Measurements from ENCODE around the gene RBMS3. TPM values are rescaled to one million over a fixed set of nuclear protein-coding genes. Genes with fewer than 3 reads are reported as not detected.

Gene RBMS3
- total and polyA plus RNA-seq, 2 of the 8 experiments (the other 6 are each of a cell fraction or from before 2014, with no cell fraction given), result 3.7 to 6.9 TPM

DNA sequence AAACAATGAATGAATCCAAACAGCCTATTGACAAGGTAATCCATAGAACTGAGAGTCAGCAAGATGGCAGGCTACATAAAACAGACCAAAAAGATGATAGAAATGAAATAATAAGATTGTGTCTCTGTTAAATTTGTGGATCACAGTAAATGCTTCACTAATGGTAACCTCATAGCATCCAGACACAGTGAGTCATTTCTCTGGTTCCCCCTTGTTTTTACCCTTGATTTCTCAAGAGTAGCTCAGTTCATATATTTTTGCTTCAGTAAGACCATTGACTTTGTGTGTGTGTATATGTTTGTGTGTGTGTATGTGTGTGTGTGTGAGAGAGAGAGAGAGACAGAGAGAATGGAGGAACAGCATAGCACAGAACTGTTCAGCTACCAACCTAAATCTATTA lies 546.9 kb downstream of the RBMS3 start:
- ChIA-PET CTCF (ENCODE audit: partially characterized antibody) (no interaction called here), POLR2A (ENCODE audit: partially characterized antibody) (no interaction called here)
- Histone ChIP-seq H3K4ac (replicated peaks; ENCODE audit: insufficient read length, low read depth, low read length) (no peak overlapping the region), H2BK120ac (replicated peaks; ENCODE audit: low read depth, low read length) (no peak overlapping the region), H3K9me3 (ENCODE audit: insufficient read depth in 2 of 2, low read depth in 1 of 2, low read length in 1 of 2) (0 out of 4 replicates have a peak, but pooled peaks cover 0 to 4% of the 10 kb centered on the region in 2 experiments), H4K8ac (ENCODE audit: extremely low read depth, insufficient read depth, low read length) (no peak overlapping the region), H3K4me2 (ENCODE audit: insufficient read depth in 1 of 2, low read depth in 2 of 2, low read length in 2 of 2) (no peak overlapping the region), H3K14ac (ENCODE audit: insufficient read length) (no peak overlapping the region), H4K5ac (ENCODE audit: insufficient read length, low read depth, low read length) (no peak overlapping the region), H3K56ac (replicated peaks; ENCODE audit: insufficient read length, low read depth, low read length) (no peak overlapping the region), H2AFZ (ENCODE audit: low read length) (no peak overlapping the region), H2BK20ac (ENCODE audit: low read length) (no peak overlapping the region), H4K91ac (replicated peaks; ENCODE audit: insufficient read length, low read length) (no peak overlapping the region), H3K27me3 (replicated peaks in 1 of 4; ENCODE audit: control insufficient read depth in 3 of 4, extremely low read depth in 1 of 4, insufficient read depth in 3 of 4, low read length in 3 of 4) (no peaks in the 10 kb centered on the region), H3K36me3 (ENCODE audit: control insufficient read depth in 2 of 4, insufficient read depth in 4 of 4, low read length in 3 of 4) (no peaks in the 10 kb centered on the region), H2BK15ac (ENCODE audit: low read length) (no peak overlapping the region), H2BK5ac (ENCODE audit: low read depth, low read length) (no peak overlapping the region), H4K20me1 (replicated peaks in 1 of 2; ENCODE audit: control insufficient read depth in 1 of 2, insufficient read depth in 2 of 2, low read length in 2 of 2) (no peaks in the 10 kb centered on the region), H3K18ac (ENCODE audit: extremely low read depth, low read length) (no peak overlapping the region), H3K23me2 (ENCODE audit: low read depth, low read length) (no peaks in the 10 kb centered on the region), H3K27ac (ENCODE audit: low read depth, low read length) (no peak overlapping the region), H2AK5ac (ENCODE audit: low read depth, low read length) (no peak overlapping the region), H3K4me1 (replicated peaks in 1 of 4; ENCODE audit: control insufficient read depth in 3 of 4, insufficient read depth in 4 of 4, low read length in 3 of 4) (no peaks in the 10 kb centered on the region), H3K79me2 (ENCODE audit: control insufficient read depth in 1 of 2, insufficient read depth in 2 of 2, low read length in 2 of 2) (no peaks in the 10 kb centered on the region), H3K23ac (ENCODE audit: insufficient read length) (no peak overlapping the region), H3K79me1 (ENCODE audit: low read depth, low read length) (no peaks in the 10 kb centered on the region), H3K4me3 (ENCODE audit: extremely low read depth in 1 of 4, insufficient read depth in 2 of 4, low read depth in 3 of 4, low read length in 4 of 4) (no peak overlapping the region), H2BK12ac (ENCODE audit: low read depth, low read length) (no peak overlapping the region), H3K9ac (replicated peaks in 1 of 4; ENCODE audit: extremely low read depth in 1 of 4, low read depth in 3 of 4, low read length in 3 of 4) (no peak overlapping the region)
- no peak for FAIRE-seq
- no peak for DNase-seq (ENCODE audit: low read depth in 1 of 2, low spot score in 2 of 2)
- no peak for TF ChIP-seq BCL11A (IDR thresholded peaks at IDR 0.05; ENCODE audit: low read depth in 2 of 2, low read length in 2 of 2)
- TF ChIP-seq TCF12 (IDR thresholded peaks at IDR 0.05; ENCODE audit: low read depth, low read length), result no peak
